Mesenchymal stem cell (in vitro differentiated cells and primary cell): ENCODE results near the gene PRRT2.
"Not testable (repeated sequence)": the region's sequence is repeated elsewhere in the genome, so short reads cannot be mapped to it uniquely, and the experiment has no call there.

Source experiments
- DNase-seq: peaks from one replicate; pipeline ENCODE4 v3.0.0-alpha.2; 2013
- H2AFZ ChIP-seq: one replicate; pipeline ENCODE4 v1.6.1; 2013; ENCODE audit warnings: low read depth, mild to moderate bottlenecking, control low read depth, inconsistent platforms, low read length, moderate library complexity
- H2AK5ac ChIP-seq: 2 replicates; pipeline ENCODE4 v1.6.1; 2013; ENCODE audit warnings: low read length, moderate library complexity, mild to moderate bottlenecking, inconsistent platforms; ENCODE audit not compliant: severe bottlenecking
- H2BK120ac ChIP-seq: one replicate; pipeline ENCODE4 v1.6.1; 2013; ENCODE audit warnings: low read depth, mild to moderate bottlenecking, inconsistent platforms, low read length, moderate library complexity
- H2BK12ac ChIP-seq, 2 experiments: one replicate each; pipeline ENCODE4 v1.6.1; 2013; ENCODE audit warnings: inconsistent platforms in 2 of 2, low read length in 2 of 2, mild to moderate bottlenecking in 2 of 2, moderate library complexity in 2 of 2, control low read depth in 1 of 2
- H2BK15ac ChIP-seq: one replicate; pipeline ENCODE4 v1.6.1; 2013; ENCODE audit warnings: mild to moderate bottlenecking, low read depth, inconsistent platforms; ENCODE audit not compliant: poor library complexity, severe bottlenecking
- H2BK5ac ChIP-seq: 2 replicates; pipeline ENCODE4 v1.6.1; 2013; ENCODE audit warnings: low read depth, mild to moderate bottlenecking, low read length, control low read depth, inconsistent platforms; ENCODE audit not compliant: poor library complexity, severe bottlenecking
- H3K14ac ChIP-seq, 2 experiments: one replicate each; pipeline ENCODE4 v1.6.1; 2013; ENCODE audit warnings: inconsistent platforms in 2 of 2, low read length in 2 of 2, control low read depth in 1 of 2, mild to moderate bottlenecking in 1 of 2, moderate library complexity in 1 of 2
- H3K18ac ChIP-seq, 2 experiments: one replicate each; pipeline ENCODE4 v1.6.1; 2013; ENCODE audit warnings: inconsistent platforms in 2 of 2, low read length in 2 of 2, control low read depth in 1 of 2, low read depth in 1 of 2, mild to moderate bottlenecking in 1 of 2
- H3K23ac ChIP-seq, 2 experiments: one replicate each; pipeline ENCODE4 v1.6.1; 2013; ENCODE audit warnings: inconsistent platforms in 2 of 2, low read length in 2 of 2, mild to moderate bottlenecking in 2 of 2, moderate library complexity in 2 of 2, control low read depth in 1 of 2
- H3K27ac ChIP-seq: 2 replicates; pipeline ENCODE4 v1.5.1; 2013; ENCODE audit warnings: mild to moderate bottlenecking, moderate library complexity, low read length, control low read depth, inconsistent platforms; ENCODE audit not compliant: poor library complexity, severe bottlenecking
- H3K27me3 ChIP-seq, 2 experiments: 2 replicates each; pipeline versions ENCODE4 v1.6.1 to v1.7.0; 2013; ENCODE audit warnings: low read length in 2 of 2, mild to moderate bottlenecking in 2 of 2, moderate library complexity in 2 of 2, control low read depth in 1 of 2, inconsistent platforms in 1 of 2; ENCODE audit not compliant: control insufficient read depth in 1 of 2, insufficient read depth in 1 of 2
- H3K36me3 ChIP-seq, 2 experiments: 2 replicates each; pipeline versions ENCODE4 v1.6.1 to v1.7.0; 2013; ENCODE audit warnings: low read length in 2 of 2, control low read depth in 1 of 2, inconsistent platforms in 1 of 2, low read depth in 1 of 2, mild to moderate bottlenecking in 1 of 2; ENCODE audit not compliant: insufficient read depth in 2 of 2, control insufficient read depth in 1 of 2
- H3K4ac ChIP-seq, 2 experiments: one replicate each; pipeline ENCODE4 v1.6.1; 2013; ENCODE audit warnings: inconsistent platforms in 2 of 2, low read length in 2 of 2, mild to moderate bottlenecking in 2 of 2, moderate library complexity in 2 of 2, control low read depth in 1 of 2, low read depth in 1 of 2
- H3K4me1 ChIP-seq: 2 replicates; pipeline ENCODE4 v1.6.1; 2013; ENCODE audit warnings: low read depth, low read length, control low read depth; ENCODE audit not compliant: control insufficient read depth, insufficient read depth
- H3K4me2 ChIP-seq: 2 replicates; pipeline ENCODE4 v1.6.1; 2013; ENCODE audit warnings: low read length, mild to moderate bottlenecking, inconsistent platforms; ENCODE audit not compliant: poor library complexity, severe bottlenecking
- H3K4me3 ChIP-seq, 2 experiments: 2 replicates each; pipeline versions ENCODE4 v1.5.1 to v1.7.0; 2013; ENCODE audit warnings: low read length in 2 of 2, mild to moderate bottlenecking in 2 of 2, control low read depth in 1 of 2, low read depth in 1 of 2; ENCODE audit not compliant: insufficient read depth in 1 of 2
- H3K79me1 ChIP-seq: replicated peaks from 2 replicates; pipeline ENCODE4 v1.6.1; 2013; ENCODE audit warnings: mild to moderate bottlenecking, control low read depth, low read length, inconsistent platforms; ENCODE audit not compliant: poor library complexity, severe bottlenecking
- H3K9ac ChIP-seq: 2 replicates; pipeline ENCODE4 v1.7.0; 2013; ENCODE audit warnings: mild to moderate bottlenecking, low read length, moderate library complexity
- H3K9me3 ChIP-seq: 2 replicates; pipeline ENCODE4 v1.7.0; 2013; ENCODE audit warnings: mild to moderate bottlenecking, low read length; ENCODE audit not compliant: control insufficient read depth
- H4K8ac ChIP-seq: one replicate; pipeline ENCODE4 v1.6.1; 2013; ENCODE audit warnings: inconsistent platforms, mild to moderate bottlenecking, low read length, moderate library complexity
- H4K91ac ChIP-seq: one replicate; pipeline ENCODE4 v1.6.1; 2013; ENCODE audit warnings: mild to moderate bottlenecking, low read length, inconsistent platforms
- WGBS: methylation state at CpG from one replicate; pipeline ENCODE4 v1.1.7; 2013; ENCODE audit warnings: mixed read lengths; 5-methylcytosine and 5-hydroxymethylcytosine counted together

The PRRT2 gene

DNA sequence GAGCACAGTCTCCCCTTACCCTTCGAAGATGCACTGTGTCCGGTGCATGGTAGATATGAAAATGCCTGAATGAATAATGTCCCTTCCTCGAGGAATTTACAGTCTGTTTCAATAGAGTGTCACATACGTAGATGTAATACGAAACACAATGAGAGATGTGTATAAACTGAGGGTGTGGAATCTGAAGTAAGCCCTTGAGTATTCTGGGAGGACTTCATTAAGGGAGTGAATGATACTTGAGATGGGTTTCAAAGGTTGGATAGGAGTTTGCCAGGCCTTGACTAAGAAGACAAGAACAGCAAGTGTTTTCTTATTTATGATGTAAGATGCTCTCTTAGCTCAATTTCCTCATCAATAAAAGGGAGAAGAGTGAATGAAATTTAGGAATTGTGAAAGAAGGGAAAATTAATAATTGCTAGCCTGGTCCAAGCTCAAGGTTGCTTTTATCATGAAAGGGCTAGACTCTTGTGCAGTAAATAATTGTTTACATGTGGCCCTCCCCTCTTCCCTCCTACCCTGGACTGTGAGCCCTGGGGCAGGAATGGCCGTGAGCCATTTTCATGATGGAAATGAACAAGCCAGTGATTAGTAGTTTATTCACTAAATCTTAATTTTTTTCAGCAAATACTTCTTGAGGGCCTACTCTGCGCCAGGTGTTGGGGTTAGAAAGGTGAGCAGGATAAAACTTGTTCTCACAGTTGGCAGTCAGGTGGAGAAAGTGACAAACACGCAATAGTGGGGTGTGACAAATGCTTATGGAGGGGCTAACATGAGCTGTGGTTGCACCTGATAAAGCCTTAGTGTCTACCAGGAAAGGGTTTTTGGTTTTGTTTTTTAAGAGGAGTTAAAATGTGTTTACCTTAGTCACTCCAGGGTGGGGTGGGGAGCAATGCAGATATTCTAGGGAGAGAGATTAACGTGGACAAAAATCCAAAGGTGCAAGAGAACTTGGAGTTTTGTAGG, 19.9 kb upstream of the PRRT2 start:
- peak overlapping the region; percentile 90 for H3K9ac ChIP-seq
- no peak overlapping the region for H4K91ac ChIP-seq
- H2AK5ac ChIP-seq: no peak overlapping the region
- no peaks in the 10 kb centered on the region for H3K9me3 ChIP-seq
- no peak overlapping the region for H2BK120ac ChIP-seq
- no peak overlapping the region for H3K14ac ChIP-seq
- no peak overlapping the region for H3K27ac ChIP-seq
- H3K27me3 ChIP-seq: no peaks in the 10 kb centered on the region
- peak overlapping the region in 1 of 2 experiments; percentile 91 for H3K4me3 ChIP-seq
- no peak overlapping the region for H2BK15ac ChIP-seq
- peaks cover 6 to 7% of the 10 kb centered on the region in 2 experiments for H3K36me3 ChIP-seq
- 84% methylated on average over 8 of the region's 9 CpGs for WGBS
- peaks cover 7% of the 10 kb centered on the region for H3K4me1 ChIP-seq
- H2BK5ac ChIP-seq: no peak overlapping the region
- DNase-seq: no peak
- no peak overlapping the region for H2AFZ ChIP-seq
- no peak overlapping the region for H4K8ac ChIP-seq
- no peak overlapping the region for H3K4ac ChIP-seq
- no peak overlapping the region for H3K18ac ChIP-seq
- H3K23ac ChIP-seq: no peak overlapping the region
- no peak overlapping the region for H3K4me2 ChIP-seq
- H2BK12ac ChIP-seq: no peak overlapping the region
- peaks cover 26% of the 10 kb centered on the region for H3K79me1 ChIP-seq

DNA sequence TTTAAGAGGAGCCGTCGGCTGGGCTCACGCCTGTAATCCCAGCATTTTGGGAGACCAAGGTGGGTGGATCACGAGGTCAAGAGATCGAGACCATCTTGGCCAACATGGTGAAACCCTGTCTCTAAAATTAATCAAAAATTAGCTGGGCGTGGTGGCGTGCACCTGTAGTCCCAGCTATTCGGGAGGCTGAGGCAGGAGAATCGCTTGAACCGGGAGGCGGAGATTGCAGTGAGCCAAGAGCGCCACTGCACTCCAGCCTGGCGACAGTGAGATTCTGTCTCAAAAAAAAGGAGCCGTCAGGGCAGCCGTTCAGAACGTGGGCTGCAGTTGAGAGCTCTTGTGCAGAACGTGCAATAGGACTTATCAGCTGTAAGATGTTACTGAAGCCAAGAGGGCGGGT, 18.8 kb upstream of the PRRT2 start:
- Histone ChIP-seq H3K36me3 (peaks cover 9 to 17% of the 10 kb centered on the region in 2 experiments), H3K79me1 (peaks cover 29% of the 10 kb centered on the region)
- H2AK5ac ChIP-seq, H3K4ac ChIP-seq, H3K23ac ChIP-seq, H2BK120ac ChIP-seq, H3K4me1 ChIP-seq, H4K91ac ChIP-seq, H3K9me3 ChIP-seq, H3K27ac ChIP-seq, H2BK12ac ChIP-seq, H3K9ac ChIP-seq, H2BK5ac ChIP-seq, H4K8ac ChIP-seq, H2AFZ ChIP-seq, H3K18ac ChIP-seq, H3K14ac ChIP-seq, H2BK15ac ChIP-seq, DNase-seq, H3K4me2 ChIP-seq, H3K27me3 ChIP-seq, H3K4me3 ChIP-seq: not testable (repeated sequence)
- 98% methylated on average over 18 of the region's 18 CpGs for WGBS

DNA sequence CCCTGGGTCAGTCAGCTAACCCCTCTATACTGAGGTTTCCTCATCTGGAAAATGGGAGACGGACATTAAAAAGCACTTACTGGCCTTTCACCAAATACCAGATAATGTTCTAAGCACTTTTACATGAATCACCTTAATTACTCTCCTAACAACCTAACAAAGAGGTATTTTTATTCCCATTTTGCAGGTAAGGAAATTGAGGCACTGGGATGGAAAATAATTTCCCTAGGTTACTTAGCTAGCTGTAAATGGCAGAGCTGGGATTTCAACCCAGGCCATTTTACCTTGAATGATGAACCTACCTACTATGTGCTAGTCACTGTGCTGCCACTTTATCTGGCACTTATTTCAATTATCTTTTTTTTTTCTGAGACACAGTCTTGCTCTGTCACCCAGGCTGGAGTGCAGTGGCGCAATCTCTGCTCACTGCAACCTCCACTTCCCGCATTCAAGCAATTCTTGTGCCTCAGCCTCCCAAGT, 17.7 kb upstream of the PRRT2 start:
- Histone ChIP-seq H4K8ac (no peak overlapping the region), H2BK15ac (no peak overlapping the region), H3K9ac (no peak overlapping the region), H3K18ac (no peak overlapping the region), H3K4me3 (no peak overlapping the region), H3K36me3 (peaks cover 19 to 28% of the 10 kb centered on the region in 2 experiments), H2AFZ (no peak overlapping the region), H3K4ac (no peak overlapping the region), H3K27ac (no peak overlapping the region), H3K4me1 (peaks cover 7% of the 10 kb centered on the region), H4K91ac (no peak overlapping the region), H3K23ac (no peak overlapping the region), H3K79me1 (peaks cover 29% of the 10 kb centered on the region), H2AK5ac (no peak overlapping the region), H3K14ac (no peak overlapping the region), H2BK12ac (no peak overlapping the region), H3K4me2 (no peak overlapping the region), H2BK120ac (no peak overlapping the region), H3K9me3 (no peaks in the 10 kb centered on the region), H2BK5ac (no peak overlapping the region), H3K27me3 (no peaks in the 10 kb centered on the region)
- no peak for DNase-seq
- WGBS: 86% methylated on average over 3 of the region's 3 CpGs

GRCh38 chr16:29802416-29802935, 9.5 kb upstream of the PRRT2 start:
- Histone ChIP-seq H2BK5ac (no peak overlapping the region), H3K23ac (no peak overlapping the region), H3K4me3 (no peak overlapping the region), H4K8ac (no peak overlapping the region), H3K4ac (no peak overlapping the region), H2AK5ac (no peak overlapping the region), H3K9me3 (no peaks in the 10 kb centered on the region), H2AFZ (no peak overlapping the region), H2BK120ac (no peak overlapping the region), H2BK12ac (no peak overlapping the region), H2BK15ac (no peak overlapping the region), H3K9ac (no peak overlapping the region), H3K79me1 (peaks cover 15% of the 10 kb centered on the region), H3K36me3 (peaks cover 31 to 48% of the 10 kb centered on the region in 2 experiments), H3K18ac (no peak overlapping the region), H3K14ac (no peak overlapping the region), H3K4me2 (no peak overlapping the region), H3K27me3 (no peaks in the 10 kb centered on the region), H3K27ac (no peak overlapping the region), H3K4me1 (peaks cover 15% of the 10 kb centered on the region), H4K91ac (no peak overlapping the region)
- WGBS: 96% methylated on average over 8 of the region's 8 CpGs
- DNase-seq: no peak
